Ovary (tissue), 9 donors: ENCODE results near the gene CCDC34. TPM values are rescaled to one million over a fixed set of nuclear protein-coding genes. Genes with fewer than 3 reads are reported as not detected.
"Not testable (repeated sequence)": the region's sequence is repeated elsewhere in the genome, so short reads cannot be mapped to it uniquely, and the experiment has no call there.

Source experiments
- DNase-seq, 5 donors: peaks; one replicate each; pipeline ENCODE4 v3.0.0-alpha.2; 2019 to 2020
- H3K27ac ChIP-seq, 2 donors: fragments of 200-600 bp; one replicate each; pipeline versions ENCODE4 v1.5.1 to v1.8.0; 2019 to 2022
- H3K27me3 ChIP-seq: fragments of 200-600 bp; one replicate; pipeline ENCODE4 v1.8.0; 2022
- H3K36me3 ChIP-seq: fragments of 200-600 bp; sonication (generic); one replicate; pipeline ENCODE4 v1.5.1; 2019
- H3K4me1 ChIP-seq: one replicate; pipeline ENCODE4 v1.8.1; 2013; ENCODE audit warnings: mild to moderate bottlenecking, moderate library complexity; ENCODE audit not compliant: insufficient read depth
- H3K4me3 ChIP-seq: fragments of 200-600 bp; sonication (generic); one replicate; pipeline ENCODE4 v1.5.1; 2017
- H3K9me3 ChIP-seq, 2 donors: fragments of 200-600 bp in 1 of 2; sonication (generic) in 1 of 2; one replicate each; pipeline versions ENCODE4 v1.5.1 to v1.8.1; 2013 to 2019; ENCODE audit warnings: mild to moderate bottlenecking in 1 of 2, moderate library complexity in 1 of 2
- EP300 ChIP-seq: sonication (generic); formaldehyde crosslinking; IDR thresholded peaks from one replicate; pipeline ENCODE4 v1.6.1; 2017; ENCODE audit warnings: antibody characterized with exemption
- POLR2A ChIP-seq: fragments of 450-650 bp; IDR thresholded peaks from one replicate; pipeline ENCODE4 v1.6.1; 2017; ENCODE audit warnings: antibody characterized with exemption, mild to moderate bottlenecking, moderate library complexity
- whole genome bisulfite sequencing, 3 donors: extraction: QIAGEN DNeasy Blood & Tissue Kit in 1 of 3; methylation state at CpG; one replicate each; pipeline versions ENCODE4 v1.1.5 to v1.1.7; 2013 to 2017; 5-methylcytosine and 5-hydroxymethylcytosine counted together
- intact Hi-C, 4 donors: fragments of 100-400 bp; cut with DNase I; formaldehyde crosslinking; loops; one replicate each; pipeline versions ENCODE4 v1.11.0 to v1.15.1; 2022 to 2023
- polyA plus RNA-seq, 2 donors: library from polyadenylated mRNA; stranded (reverse); fragments of 200-250 nt in 1 of 2; fragments of 350-450 nt in 1 of 2; fragmentation: Illumina TruSeq in 1 of 2; extraction: RNeasy Lipid Tissue Mini Kit (QIAGEN cat#74804) in 1 of 2; gene quantifications; one replicate each; pipeline ENCODE4 v1.2.3, GENCODE V29; 2013 to 2014
- total RNA-seq, 7 donors: library from RNA; depleted of rRNA in 2 of 7; stranded (reverse); fragments of >200 nt in 2 of 7; fragmentation: NEBNext Ultra II Directional in 3 of 7; extraction: Animal tissue kit (Norgen Biotek cat#: 25700) in 3 of 7; gene quantifications; one replicate each; pipeline versions ENCODE4 v1.1.0 to v1.2.4, GENCODE V29; 2016 to 2023
- TF ChIP-seq, protein P1 (sequence below), 3 donors: fragments of 450-650 bp in 2 of 3; fragments of 200-600 bp in 1 of 3; IDR thresholded peaks; one replicate each; pipeline versions ENCODE4 v1.5.1 to v1.8.0; 2016 to 2022; ENCODE audit warnings: antibody characterized with exemption in 3 of 3, mild to moderate bottlenecking in 1 of 3
- donor health status: DM: no; HTN: no; CAD: no; lungs with moderate emphysema.
- donor health status: DM: no; HTN: no; CAD: no.
- donor health status: Bipolar disorder and iron deficiency.
- donor health status: DM: yes; HTN: yes; CAD: no.
- donor health status: DM: no; HTN: no; CAD: no.
- donor health status: DM: yes; HTN: yes; CAD: no.

Gene CCDC34
- total and polyA plus RNA-seq, 9 donors: 2.5 to 17.5 (median 7.8) TPM

DNA sequence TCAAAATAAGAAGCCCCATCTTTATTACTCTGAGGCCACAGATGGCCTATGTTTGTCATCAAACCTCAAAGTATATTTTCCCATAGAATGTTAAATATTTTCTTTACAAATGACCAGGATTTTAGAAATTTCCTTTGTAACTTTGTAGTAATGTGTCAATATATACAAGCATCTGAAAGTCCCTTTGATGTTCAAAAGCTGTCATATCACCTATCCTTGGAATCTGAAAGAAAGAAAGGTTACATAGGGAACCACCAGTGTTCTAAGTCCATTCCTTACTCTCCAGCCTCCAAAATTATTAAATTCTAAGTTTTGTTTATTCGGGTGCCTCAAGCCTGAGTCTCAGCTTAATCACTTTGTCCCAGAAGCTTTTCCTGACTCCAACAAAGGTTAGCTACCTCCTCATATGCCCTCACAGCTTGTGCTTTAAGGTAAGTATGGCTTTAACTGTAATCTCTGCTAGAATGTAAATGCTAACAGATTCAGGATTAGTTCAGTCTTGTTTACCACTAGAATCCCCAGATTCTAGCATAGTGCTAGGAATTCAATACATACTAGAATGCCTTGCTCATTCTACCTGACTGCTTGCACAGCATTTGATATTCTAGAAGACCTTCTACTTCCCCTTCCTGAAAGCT, 32.3 kb downstream of the CCDC34 start:
- 87 to 100% (median 97%) methylated on average over 1 of the region's 1 CpG for WGBS, 3 donors
- intact Hi-C loops: no loop called here
- no peak overlapping the region for H3K27ac ChIP-seq
- H3K9me3 ChIP-seq: no peaks in the 10 kb centered on the region
- H3K4me1 ChIP-seq: peaks cover 3% of the 10 kb centered on the region
- DNase-seq: no peak
- no peak overlapping the region for H3K4me3 ChIP-seq
- no peak for TF ChIP-seq POLR2A
- TF ChIP-seq EP300: no peak
- TF ChIP-seq, protein P1, sequence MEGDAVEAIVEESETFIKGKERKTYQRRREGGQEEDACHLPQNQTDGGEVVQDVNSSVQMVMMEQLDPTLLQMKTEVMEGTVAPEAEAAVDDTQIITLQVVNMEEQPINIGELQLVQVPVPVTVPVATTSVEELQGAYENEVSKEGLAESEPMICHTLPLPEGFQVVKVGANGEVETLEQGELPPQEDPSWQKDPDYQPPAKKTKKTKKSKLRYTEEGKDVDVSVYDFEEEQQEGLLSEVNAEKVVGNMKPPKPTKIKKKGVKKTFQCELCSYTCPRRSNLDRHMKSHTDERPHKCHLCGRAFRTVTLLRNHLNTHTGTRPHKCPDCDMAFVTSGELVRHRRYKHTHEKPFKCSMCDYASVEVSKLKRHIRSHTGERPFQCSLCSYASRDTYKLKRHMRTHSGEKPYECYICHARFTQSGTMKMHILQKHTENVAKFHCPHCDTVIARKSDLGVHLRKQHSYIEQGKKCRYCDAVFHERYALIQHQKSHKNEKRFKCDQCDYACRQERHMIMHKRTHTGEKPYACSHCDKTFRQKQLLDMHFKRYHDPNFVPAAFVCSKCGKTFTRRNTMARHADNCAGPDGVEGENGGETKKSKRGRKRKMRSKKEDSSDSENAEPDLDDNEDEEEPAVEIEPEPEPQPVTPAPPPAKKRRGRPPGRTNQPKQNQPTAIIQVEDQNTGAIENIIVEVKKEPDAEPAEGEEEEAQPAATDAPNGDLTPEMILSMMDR (IDR thresholded peaks at IDR 0.05): no peak
- no peaks in the 10 kb centered on the region for H3K27me3 ChIP-seq
- H3K36me3 ChIP-seq: no peaks in the 10 kb centered on the region

DNA sequence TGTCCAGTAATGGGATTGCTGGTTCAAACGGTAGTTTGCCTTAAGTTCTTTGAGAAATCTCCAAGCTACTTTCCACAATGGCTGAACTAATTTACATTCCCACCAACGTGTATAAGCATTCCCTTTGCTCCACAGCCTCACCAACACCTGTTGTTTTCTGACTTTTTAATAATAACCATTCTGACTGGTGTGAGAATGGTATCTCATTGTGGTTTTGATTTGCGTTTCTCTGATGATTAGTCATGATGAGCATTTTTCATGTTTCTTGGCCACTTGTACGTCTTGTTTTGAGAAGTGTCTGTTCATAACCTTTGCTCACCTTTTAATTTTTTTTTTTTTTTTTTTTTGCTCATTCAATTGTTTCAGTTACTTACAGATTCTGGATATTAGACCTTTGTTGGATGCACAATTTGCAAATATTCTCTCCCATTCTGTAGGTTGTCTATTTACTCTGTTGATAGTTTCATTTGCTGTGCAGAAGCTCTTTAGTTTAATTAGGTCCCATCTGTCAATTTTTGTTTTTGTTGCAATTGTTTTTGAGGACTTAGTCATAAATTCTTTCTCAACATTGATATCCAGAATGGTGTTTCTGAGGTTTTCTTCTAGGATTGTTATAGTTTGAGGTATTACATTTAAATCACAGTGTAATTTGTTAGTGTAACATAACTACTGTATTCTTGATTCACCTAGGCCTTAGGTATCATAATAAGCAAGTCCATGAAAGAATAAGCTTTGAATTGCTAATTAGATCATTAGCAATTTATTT, 33.0 kb downstream of the CCDC34 start:
- no peaks in the 10 kb centered on the region for H3K9me3 ChIP-seq
- DNase-seq: no peak
- H3K36me3 ChIP-seq: no peaks in the 10 kb centered on the region
- 71 to 85% (median 80%) methylated on average over 4 of the region's 4 CpGs for WGBS, 3 donors
- H3K27me3 ChIP-seq: no peaks in the 10 kb centered on the region
- H3K27ac ChIP-seq: no peak overlapping the region
- no peak overlapping the region for H3K4me3 ChIP-seq
- TF ChIP-seq, protein P1 (IDR thresholded peaks at IDR 0.05): no peak
- TF ChIP-seq EP300: no peak
- no peak for TF ChIP-seq POLR2A
- peaks cover 3% of the 10 kb centered on the region for H3K4me1 ChIP-seq
- intact Hi-C loops: no loop called here

DNA sequence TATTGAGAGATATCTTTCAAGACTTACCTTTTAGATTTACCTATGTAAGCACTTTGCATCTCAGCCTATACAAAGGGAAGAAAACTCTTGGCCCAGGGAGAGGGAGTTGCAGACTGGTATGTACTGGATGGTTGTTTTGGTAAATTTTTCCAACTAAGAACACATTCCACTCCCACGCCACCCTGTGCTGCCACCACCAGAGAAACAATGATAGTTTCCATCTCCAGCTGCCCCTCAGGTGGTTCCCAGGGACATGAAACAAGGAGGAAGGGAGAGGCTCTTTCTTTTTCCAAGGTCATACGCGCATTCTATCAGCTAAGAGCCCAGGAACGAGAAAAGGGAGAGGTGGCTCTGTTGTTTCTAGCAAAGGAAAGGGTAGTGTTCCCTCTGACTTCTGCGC, 34.4 kb downstream of the CCDC34 start:
- Histone ChIP-seq H3K4me1 (peaks cover 3% of the 10 kb centered on the region), H3K9me3 (no peaks in the 10 kb centered on the region), H3K36me3 (no peaks in the 10 kb centered on the region), H3K4me3 (no peak overlapping the region), H3K27me3 (no peaks in the 10 kb centered on the region), H3K27ac (no peak overlapping the region)
- 50 to 55% (median 54%) methylated on average over 5 of the region's 5 CpGs for WGBS, 3 donors
- intact Hi-C loops: no loop called here
- no peak for DNase-seq
- no peak for TF ChIP-seq POLR2A
- TF ChIP-seq EP300: no peak
- TF ChIP-seq, protein P1 (IDR thresholded peaks at IDR 0.05): no peak

DNA sequence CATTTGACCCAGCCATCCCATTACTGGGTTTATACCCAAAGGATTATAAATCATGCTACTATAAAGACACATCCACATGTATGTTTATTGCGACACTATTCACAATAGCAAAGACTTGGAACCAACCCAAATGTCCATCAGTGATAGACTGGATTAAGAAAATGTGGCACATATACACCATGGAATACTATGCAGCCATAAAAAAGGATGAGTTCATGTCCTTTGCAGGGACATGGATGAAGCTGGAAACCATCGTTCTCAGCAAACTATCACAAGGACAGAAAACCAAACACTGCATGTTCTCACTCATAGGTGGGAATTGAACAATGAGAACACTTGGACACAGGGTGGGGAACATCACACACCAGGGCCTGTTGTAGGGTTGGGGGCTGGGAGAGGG, 36.0 kb downstream of the CCDC34 start:
- H3K27me3 ChIP-seq, H3K36me3 ChIP-seq, H3K4me1 ChIP-seq, H3K4me3 ChIP-seq, DNase-seq, intact Hi-C loops, H3K27ac ChIP-seq, H3K9me3 ChIP-seq: not testable (repeated sequence)
- WGBS, 3 donors: 98 to 100% (median 100%) methylated on average over 1 to 2 of the region's 2 CpGs

DNA sequence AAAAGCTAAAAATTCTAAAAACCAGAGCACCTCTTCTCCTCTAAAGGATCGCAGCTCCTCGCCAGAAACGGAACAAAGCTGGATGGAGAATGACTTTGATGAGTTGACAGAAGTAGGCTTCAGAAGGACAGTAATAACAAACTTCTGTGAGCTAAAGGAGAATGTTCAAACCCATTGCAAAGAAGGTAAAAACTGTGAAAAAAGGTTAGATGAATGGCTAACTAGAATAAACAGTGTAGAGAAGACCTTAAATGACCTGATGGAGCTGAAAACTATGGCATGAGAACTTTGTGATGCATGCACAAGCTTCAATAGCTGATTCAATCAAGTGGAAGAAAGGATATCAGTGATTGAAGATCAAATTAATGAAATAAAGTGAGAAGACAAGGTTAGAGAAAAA, 40.8 kb downstream of the CCDC34 start:
- H3K4me3 ChIP-seq, H3K36me3 ChIP-seq, H3K4me1 ChIP-seq, H3K27ac ChIP-seq, H3K9me3 ChIP-seq, DNase-seq, intact Hi-C loops, H3K27me3 ChIP-seq: not testable (repeated sequence)
- WGBS, 3 donors: 65 to 99% (median 97%) methylated on average over 3 of the region's 3 CpGs

DNA sequence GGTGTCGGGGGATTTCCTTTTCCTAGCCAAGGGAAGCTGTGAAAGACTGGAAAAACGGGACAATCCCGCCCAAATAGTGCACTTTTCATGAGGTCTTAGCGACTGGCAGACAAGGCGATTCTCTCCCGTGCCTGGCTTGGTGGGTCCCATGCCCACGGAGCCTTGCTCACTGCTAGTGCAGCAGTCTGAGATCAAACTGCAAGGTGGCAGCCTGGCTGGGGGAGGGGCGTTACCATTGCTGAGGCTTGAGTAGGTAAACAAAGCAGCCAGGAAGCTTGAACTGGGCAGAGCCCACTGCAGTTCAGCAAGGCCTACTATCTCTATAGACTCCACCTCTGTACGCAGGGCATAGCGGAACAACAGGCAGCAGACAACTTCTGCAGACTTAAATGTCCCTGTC, 41.7 kb downstream of the CCDC34 start:
- H3K4me3 ChIP-seq, H3K9me3 ChIP-seq, H3K36me3 ChIP-seq, intact Hi-C loops, H3K27ac ChIP-seq, H3K27me3 ChIP-seq, H3K4me1 ChIP-seq, DNase-seq: not testable (repeated sequence)
- 94 to 97% (median 95%) methylated on average over 10 of the region's 10 CpGs for WGBS, 3 donors
